HG03097 (cell line): ENCODE measurements around the gene LBHD1.
"Not testable (repeated sequence)": the region's sequence is repeated elsewhere in the genome, so short reads cannot be mapped to it uniquely, and the experiment has no call there.

Source experiments
- ATAC-seq: cut with Tn5 transposase; IDR thresholded peaks from one replicate; pipeline ENCODE4 v1.9.1; 2021; ENCODE audit not compliant: unreplicated experiment, low FRiP score

The LBHD1 gene

DNA sequence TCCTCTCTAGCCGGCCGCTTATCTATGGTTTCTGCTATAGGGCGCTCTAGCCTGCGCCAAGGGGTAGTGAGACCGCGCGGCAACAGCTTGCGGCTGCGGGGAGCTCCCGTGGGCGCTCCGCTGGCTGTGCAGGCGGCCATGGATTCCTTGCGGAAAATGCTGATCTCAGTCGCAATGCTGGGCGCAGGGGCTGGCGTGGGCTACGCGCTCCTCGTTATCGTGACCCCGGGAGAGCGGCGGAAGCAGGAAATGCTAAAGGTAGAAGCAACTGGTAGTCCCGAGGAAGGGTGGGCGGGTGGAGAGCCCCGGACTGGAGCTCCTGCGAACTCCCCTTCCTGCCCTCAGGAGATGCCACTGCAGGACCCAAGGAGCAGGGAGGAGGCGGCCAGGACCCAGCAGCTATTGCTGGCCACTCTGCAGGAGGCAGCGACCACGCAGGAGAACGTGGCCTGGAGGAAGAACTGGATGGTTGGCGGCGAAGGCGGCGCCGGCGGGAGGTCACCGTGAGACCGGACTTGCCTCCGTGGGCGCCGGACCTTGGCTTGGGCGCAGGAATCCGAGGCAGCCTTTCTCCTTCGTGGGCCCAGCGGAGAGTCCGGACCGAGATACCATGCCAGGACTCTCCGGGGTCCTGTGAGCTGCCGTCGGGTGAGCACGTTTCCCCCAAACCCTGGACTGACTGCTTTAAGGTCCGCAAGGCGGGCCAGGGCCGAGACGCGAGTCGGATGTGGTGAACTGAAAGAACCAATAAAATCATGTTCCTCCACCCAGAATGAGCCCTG lies at the start of gene LBHD1, which contains the start of gene UQCC3:
TSS of gene LBHD1 (minus strand) at position 660 of the 782 bp plus-strand sequence. CDS start 2,236 bp downstream, outside the sequence.
TSS of gene UQCC3 (plus strand) at position 66 of the 782 bp plus-strand sequence. CDS start at position 139, 73 bp downstream.
- ATAC-seq, result peak; percentile 41

DNA sequence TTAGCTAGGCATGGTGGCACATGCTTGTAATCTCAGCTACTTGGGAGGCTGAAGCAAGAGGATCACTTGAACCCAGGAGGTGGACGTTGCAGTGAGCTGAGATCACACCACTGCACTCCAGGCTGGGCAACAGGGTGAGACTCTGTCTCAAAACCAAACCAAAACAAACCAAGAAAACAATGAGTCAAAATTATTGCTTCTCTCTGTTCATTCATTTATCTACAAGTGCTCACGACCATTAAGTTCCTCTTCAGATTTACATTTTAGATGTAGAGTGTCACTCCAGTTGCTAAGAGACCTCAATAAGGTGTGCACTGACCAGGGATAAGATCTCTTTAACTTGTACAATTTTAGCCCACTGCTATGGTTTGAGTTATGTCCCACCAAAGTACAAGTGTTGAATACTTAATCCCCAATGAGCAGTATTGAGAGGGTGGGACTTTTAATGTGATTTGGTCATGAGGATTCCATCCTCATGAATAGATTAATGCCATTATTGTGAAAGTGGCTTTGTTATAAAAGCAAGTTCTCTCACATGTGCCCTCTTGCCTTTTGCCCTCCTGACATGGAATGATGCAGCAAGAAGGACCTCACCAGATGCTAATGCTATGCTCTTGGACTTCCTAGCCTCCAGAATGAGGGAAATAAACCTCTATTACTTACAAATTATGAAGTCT lies 47.4 kb upstream of the LBHD1 start:
- no peak for ATAC-seq

DNA sequence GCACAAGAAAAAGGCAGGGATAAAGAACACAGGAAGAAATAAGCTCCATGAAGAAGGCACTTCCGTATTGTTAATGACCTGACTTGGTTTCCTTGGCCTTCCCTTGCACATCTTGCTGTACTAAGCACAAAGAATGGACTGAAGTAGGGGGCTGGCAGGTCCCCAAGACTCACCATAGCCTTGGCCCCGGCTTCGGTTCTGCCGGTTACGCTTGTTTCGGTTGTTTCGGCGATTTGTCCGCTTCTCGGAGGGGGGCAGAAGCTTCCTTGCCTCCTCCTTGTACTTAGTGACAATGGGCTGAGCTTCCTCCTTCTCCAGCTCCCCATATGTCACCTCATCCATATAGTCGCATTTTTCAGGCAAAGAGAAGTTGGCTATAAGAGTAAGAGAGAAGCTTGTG lies 44.7 kb upstream of the LBHD1 start:
- ATAC-seq, result no peak

DNA sequence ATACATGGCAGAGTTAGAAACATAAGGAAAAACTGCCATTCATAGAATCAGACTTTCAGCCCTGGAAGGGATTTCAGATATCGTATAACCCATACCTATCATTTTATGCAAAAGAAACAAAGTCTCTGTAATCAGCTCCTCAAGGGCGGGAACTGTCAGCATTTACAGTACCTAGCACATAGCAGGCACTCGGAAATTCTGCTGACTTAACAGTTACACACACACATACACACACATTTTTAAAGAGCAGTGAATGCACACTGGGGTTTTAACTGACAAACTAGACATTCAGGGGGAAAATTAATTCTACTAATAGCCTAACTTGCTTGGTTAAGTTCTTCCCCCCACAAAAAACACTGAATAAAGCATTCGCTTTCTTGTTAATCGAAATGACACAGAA lies 44.1 kb upstream of the LBHD1 start:
- no peak for ATAC-seq

DNA sequence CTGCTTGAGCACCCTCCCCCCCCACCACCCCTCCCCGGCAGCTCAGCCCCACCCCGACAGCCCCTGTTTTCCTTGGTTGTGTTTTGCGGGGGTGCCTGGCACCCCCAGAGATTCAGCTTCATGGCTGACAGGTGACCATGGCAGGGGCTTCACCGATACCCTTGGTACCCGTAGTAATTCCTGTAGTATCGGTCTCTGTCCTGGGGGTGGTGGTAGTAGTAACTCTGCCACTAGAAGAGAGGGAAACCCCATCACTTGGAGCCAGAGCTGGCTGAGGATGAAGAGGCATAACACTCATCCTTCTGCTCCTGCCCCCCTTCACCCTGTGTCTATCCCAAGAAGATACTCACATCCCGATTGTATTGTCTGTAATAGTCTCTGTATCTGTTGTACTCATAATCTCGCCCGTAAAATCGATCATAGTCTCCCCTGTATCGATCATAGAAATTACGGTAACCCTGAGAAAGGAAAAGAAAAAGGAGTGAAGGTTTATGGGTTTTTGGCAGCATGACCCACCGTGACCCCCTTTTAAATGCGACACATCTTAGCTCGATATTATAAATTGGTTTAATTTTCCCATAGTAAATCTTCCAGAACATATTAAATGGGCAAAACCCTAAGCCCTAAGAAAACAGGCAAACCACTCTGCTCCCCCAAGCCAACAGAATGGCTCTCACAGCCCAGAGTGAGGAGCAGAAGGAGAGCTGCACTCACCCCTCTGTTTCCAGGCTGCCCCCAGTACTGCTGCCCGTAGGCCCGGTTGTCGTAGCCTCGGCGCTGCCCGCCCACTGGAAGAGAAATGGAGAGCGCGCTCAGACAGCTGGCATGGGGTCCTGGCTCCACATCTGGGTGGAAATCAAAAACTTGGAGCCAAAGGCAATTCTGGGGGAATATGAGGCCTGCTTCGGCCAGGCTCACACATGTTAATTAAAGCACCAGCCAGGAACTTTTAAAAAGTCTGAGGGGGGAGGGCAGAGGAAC lies 43.4 kb upstream of the LBHD1 start:
- no peak for ATAC-seq

DNA sequence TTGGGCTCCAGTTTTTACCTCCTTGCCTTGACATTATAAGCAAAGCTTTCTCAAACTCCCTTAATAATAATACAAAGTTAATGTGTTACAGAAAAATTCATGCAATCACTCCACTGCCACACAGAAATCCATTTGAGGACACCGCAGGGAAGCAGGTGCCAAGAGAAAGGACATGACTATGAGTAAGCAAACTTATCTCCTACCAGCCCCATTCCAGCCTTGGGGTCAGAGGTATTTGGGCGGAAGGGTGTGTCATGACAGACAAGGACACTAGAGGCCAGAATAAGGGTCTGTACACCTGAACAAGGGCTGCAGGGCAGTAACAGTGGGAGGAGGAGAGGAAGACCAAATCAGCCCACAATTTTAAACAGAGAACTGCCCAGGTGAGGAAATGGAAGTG lies 41.3 kb upstream of the LBHD1 start:
- no peak for ATAC-seq

DNA sequence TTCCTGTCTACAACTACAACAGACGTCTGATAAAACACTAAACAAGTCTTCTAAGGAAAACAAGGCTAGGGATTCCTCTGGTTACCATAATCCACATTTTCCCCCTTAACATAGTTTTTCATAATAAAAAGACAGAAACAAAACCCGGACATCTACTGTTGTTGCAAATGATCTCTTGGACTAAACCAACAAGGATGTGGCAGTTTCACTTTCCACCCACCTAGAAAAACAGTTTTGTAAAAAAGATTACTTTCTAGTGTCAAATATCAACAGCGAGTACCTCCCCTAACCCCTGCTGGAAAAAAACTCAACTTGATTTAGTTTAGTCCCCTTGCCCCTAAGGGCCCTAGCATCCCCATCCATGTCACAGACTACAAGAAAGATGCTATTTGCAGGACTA lies 40.8 kb upstream of the LBHD1 start:
- ATAC-seq, result no peak

DNA sequence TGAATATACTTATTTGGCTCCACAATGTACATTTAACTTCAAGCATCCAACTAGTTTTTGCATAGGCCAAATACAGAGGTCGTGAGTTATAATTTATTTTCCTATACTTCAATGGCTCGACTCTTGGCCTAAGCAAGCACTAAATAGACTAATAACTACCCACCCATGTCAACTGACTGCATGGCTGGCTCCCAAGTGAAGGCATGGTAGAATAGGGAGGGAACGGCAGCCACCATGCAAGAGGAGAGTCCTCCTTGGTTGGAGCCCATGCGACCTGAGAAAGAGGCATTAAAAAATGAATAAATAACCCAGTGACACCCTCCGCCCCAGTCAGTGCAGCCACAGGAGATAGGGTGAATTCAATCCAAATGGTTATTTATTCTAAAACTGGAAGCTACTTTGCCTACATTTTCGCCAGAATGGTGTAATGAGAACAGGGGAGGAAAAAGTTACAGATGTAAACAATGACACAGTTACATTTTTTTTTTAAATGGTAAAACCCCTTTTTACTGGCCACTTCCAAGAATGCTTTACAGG lies 40.3 kb upstream of the LBHD1 start:
- no peak for ATAC-seq

DNA sequence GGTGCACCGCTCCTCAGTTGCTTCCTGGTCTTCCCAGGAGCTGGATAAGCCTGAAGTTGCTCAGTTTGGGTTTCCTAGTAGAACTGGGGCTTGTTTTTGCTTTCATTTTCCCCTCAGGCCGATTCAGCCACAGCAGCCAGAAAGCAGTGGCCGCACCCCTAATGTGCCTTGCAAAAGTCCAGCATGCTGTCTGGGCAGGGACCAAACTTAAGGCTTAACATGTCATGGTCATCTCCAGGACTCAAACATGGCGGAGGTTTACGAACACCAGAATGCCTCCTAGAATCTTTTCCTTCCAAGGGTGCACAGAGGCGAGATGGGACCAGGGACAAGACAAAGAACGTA lies 37.9 kb upstream of the LBHD1 start:
- peak; percentile 0 for ATAC-seq

DNA sequence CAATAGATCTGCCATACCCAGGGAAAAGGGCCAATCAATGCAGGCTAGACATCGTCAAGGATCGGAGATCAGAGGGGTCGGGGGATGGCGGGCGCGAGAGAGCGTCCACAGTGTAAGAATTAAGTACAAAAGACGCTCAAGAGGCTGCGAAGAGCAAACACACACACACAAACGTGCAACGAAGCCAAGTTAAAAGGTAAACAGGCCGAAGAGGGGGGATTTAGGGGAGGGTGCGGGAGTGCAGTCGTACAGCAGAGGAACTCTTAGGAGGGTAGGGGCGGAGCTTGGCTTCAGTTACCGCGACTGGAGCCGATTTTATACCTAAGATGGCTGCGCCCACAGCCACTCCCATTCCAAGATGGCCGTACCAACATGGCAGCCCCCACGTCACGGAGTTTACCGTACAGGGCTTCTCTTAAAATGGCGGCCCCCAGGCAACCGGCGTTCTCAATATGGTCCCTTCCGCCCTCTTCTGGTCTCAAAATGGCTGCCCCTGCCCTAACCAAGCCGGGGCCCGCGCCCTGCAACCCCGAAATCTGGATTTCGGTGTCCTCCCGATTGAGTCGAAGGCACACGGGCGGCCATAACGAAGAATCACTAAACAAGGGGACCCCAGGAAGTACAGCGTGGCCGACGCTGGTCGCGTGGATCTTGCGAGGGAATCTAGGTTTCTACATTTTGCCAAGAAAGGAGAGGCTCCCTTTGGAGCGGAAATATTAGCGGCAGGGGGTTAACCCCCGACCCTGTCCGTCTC lies 37.4 kb upstream of the LBHD1 start:
- peak; percentile 59 for ATAC-seq

DNA sequence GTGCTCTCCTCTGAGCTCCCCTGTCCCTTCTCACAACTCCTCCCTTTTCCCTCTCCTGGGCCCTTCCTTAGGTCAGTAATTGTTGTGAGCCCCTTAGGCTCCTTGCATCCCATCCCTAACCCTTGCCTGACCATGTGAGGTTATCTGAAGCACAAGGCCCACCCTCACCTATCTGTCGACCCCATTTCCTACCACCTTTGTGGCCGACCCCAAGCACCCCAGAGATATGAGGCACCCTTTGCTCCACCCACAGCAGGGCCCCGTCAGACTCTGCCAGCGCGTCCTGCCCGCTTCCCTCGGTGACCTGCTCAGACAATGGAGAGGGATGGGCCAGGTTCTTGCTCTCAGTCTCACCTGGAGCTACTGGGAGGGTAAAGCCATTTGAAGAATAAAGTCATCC lies 36.7 kb upstream of the LBHD1 start:
- ATAC-seq, result no peak

DNA sequence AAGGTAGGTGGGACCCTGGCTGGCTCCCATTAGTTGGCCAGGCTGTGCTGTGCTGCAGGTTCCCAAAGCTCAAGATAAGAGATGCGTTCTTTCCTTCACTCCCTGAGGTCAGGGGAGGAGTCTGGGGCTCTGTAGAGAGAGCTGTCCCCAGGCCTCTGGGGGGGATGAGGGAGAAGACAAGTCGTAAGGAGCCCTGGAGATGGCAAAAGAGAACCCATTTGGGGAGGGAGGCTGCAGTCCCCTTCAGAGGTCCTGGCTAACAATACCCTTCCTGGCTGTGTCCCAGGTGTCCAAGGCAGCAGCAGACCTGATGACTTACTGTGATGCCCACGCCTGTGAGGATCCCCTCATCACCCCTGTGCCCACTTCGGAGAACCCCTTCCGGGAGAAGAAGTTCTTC lies 36.3 kb upstream of the LBHD1 start:
- ATAC-seq, result no peak

DNA sequence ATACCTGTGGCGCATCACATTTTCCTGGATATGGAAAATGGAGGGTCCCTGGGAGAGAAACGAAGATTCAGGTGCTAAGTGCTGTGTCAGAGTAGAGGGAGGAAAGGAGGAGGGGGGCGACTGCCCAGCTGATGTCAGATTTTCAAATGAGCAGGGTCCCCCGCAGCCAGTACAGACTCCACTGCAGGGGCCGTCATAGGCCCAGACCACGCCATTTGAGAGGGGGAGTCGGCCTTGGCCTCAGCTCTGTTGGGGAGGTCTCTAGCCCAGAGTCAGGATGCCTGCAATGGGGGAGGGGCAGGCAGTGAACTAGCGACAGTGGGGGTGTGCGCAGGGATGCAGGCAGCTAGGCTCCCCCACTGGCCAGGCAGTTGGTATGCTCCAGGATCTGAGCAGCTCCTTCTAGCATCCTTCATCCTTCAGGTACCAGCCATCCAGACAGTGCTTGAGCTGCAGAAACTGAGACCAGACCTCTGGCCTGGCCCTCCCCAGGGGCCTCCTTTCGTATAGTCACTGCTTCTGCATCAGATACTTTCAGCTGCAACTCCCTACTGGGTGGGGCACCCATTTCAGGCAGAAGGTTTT lies 35.3 kb upstream of the LBHD1 start, which contains the start of the genes BSCL2 and GNG3:
TSS of gene BSCL2 (minus strand) at position 148 of the 585 bp plus-strand sequence. CDS start 229 bp downstream, outside the sequence.
TSS of gene GNG3 (plus strand) at position 400 of the 585 bp plus-strand sequence. CDS start 620 bp downstream, outside the sequence.
- ATAC-seq, result no peak

DNA sequence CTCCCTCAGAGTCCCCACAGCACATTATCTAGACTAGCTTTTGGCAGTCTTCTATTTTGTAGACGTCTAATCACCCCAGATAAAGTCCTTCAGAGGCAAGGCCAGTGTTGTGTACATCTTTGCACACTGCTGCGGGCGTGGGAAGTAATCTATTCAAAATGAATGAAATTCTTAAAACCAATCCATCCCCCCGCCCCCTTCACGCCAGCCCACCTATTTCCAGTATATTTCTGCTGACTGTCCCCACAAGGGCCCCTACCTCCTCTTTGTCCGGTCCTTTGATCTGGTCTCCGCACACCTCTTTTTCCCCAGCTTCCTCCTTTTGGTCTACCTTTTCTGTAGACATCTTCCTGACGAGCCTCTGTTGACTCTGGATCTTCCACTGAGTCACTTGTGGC lies 34.8 kb upstream of the LBHD1 start:
- no peak for ATAC-seq

DNA sequence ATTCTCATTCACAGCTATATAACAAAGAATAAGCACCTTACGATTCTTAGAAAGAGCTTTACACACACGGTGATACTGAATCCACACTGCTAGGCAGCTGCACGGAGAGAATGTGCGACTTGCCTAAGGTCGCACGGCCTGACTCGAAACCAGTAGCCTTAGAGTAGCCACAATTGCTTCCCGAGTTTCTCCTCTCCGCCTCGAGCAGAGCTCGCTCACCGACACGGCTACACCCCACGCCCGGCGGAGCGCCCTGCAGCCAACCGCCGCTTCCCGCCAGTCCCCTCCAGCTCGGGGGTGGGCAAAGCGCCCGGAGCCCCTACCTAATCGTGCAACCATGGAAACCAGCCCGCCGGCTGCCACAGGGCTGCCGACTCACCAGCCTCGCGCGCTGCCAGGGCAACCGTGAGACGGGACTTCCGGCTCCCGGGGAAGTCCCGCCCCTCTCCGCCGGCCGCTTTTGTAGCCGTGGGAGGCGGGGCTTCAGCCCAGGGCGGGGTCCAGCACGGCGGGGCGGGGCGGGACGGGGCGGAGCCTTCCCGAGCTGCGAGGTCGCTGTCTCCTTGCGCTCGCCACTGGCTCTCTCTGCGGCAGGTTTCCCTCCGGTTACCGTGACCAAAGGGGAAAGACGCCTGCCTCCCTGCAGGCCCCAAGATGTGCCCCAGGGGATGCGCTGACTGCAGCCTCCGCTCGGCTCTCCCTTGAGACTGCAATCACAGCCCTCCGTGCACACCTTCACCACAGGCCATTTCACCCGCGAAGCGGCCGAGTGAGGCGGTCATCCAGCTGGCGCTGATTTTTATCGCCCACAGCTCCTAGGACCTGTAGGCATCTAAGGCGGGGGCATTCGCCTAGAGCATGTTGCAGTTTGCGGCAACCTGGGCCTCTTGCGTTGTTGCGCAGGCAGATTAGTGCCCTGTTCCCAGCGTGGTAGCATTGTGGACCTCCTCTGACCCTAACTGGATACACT lies 34.1 kb upstream of the LBHD1 start:
- ATAC-seq, result peak; percentile 53

DNA sequence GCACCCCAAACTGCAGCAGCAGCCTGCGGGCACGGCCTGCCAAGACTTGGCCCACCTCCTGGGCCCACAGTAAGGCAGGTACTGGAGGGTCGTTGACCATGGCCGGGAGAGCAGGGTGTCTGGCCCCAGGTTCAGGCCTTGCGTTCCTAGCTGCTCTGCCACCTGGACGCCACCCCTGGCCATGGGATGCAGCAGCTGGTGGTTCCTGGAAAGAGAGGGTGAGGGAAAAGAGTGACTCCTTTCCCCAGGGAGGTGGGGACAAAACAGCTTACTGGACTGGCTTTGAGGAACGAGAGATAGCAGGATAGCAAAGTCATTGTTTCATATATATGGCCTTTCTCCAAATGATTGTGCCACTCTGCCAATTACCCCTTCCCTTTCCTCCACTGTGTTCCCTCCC lies 33.3 kb upstream of the LBHD1 start:
- no peak for ATAC-seq

DNA sequence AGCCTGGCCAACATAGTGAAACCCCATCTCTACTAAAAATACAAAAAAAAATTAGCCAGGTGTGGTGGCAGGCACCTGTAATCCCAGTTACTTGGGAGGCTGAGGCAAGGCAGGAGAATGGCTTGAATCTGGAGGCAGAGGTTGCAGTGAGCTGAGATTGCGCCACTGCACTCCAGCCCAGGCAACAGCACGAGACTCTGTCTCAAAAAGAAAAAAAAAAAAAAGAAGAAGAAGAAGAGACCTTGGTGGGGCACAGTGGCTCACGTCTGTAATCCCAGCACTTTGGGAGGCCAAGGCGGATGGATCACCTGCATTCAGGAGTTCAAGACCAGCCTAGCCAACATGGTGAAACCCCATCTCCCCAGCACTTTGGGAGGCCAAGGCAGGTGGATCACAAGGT lies 31.9 kb upstream of the LBHD1 start:
- not testable (repeated sequence) for ATAC-seq

DNA sequence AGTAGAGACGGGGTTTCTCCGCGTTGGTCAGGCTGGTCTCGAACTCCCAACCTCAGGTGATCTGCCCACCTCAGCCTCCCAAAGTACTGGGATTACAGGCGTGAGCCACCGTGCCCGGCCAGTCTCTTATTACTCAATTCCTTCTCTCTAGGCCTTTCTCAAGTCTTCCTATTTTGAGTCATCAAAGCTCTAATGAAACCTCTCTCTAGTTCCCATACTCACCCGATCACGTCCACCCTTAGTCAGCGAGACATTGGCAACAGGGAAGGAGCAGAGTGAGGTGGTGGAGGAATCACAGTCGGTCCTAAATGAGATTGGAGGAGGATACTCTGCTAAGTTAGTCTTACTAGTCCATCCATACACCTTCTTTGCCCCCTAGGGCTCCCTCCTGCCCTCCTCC lies 30.2 kb upstream of the LBHD1 start:
- no peak for ATAC-seq
